ENCODE data around the gene PCCA. TPM values are rescaled to one million over a fixed set of nuclear protein-coding genes. Genes with fewer than 3 reads are reported as not detected.

PCCA gene
- total and polyA plus RNA-seq, 4 donors, result 30.1 to 160 (median 76.3) TPM

DNA sequence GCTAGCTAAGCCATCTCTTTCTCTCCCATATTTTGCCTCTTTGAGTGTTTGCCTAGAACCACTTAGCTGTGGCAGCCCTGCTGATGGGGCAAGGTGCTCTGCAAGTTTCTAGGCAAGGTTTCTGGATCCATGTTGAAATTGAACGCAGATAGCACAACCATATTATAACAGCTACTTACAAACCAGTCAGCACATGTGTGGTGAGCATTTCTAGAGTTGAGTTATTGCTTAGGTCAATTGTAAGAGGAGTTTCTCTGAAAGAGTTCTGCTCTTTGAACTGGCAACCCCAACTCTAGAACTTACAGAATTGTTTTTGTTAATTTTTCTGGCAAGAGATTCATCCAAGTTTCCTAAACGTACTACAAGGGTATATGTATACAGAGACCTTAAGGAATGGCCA lies 396.4 kb downstream of the PCCA start:
- no peaks in the 10 kb centered on the region for H3K4me1 ChIP-seq (ENCODE audit: control insufficient read depth in 4 of 4, insufficient read depth in 4 of 4, low read length in 3 of 4)

DNA sequence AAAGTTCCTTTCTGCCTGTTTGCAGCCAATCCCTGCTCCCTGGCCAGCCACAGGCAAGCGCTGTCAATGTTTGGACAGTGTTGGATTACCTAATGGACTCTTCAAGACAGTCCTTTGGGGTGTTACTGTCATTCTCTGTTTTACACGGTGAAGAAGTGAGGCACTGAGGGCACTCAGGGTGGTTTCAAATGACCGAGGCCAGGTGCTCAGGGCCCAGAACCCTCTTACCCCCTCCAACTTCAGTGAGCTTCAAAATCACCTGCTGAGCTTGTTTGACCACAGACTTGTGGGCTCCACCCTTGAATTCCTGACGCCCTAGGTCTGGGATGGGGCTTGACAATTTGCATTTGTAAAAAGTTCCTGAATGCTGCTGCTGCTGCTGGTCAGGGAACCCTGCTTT lies 401.8 kb downstream of the PCCA start:
- no peak for DNase-seq (ENCODE audit: low spot score)
- H3K27ac ChIP-seq (ENCODE audit: low read depth in 1 of 2, low read length in 2 of 2), result no peak overlapping the region
- WGBS, result 70% methylated on average over 4 of the region's 4 CpGs
- TF ChIP-seq EGR1 (IDR thresholded peaks at IDR 0.05; ENCODE audit: low read depth in 2 of 2) (no peak), JUND (IDR thresholded peaks at IDR 0.05) (no peak), HNF4A (conservative IDR thresholded peaks at IDR 0.05) (no peak), HNF4G (IDR thresholded peaks at IDR 0.05) (no peak), SP1 (IDR thresholded peaks at IDR 0.05) (no peak), RXRA (IDR thresholded peaks at IDR 0.05) (no peak), FOXA2 (IDR thresholded peaks at IDR 0.05) (no peak), TAF1 (conservative IDR thresholded peaks at IDR 0.05) (no peak), YY1 (IDR thresholded peaks at IDR 0.05) (no peak), GABPA (IDR thresholded peaks at IDR 0.05 in 1 of 2, conservative IDR thresholded peaks at IDR 0.05 in 1 of 2) (no peak), RAD21 (IDR thresholded peaks at IDR 0.05) (no peak), FOXA1 (IDR thresholded peaks at IDR 0.05) (no peak), NR2F2 (IDR thresholded peaks at IDR 0.05) (no peak)
- TF ChIP-seq, protein P1, sequence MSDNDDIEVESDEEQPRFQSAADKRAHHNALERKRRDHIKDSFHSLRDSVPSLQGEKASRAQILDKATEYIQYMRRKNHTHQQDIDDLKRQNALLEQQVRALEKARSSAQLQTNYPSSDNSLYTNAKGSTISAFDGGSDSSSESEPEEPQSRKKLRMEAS (IDR thresholded peaks at IDR 0.05), result no peak
- TF ChIP-seq, protein P2, sequence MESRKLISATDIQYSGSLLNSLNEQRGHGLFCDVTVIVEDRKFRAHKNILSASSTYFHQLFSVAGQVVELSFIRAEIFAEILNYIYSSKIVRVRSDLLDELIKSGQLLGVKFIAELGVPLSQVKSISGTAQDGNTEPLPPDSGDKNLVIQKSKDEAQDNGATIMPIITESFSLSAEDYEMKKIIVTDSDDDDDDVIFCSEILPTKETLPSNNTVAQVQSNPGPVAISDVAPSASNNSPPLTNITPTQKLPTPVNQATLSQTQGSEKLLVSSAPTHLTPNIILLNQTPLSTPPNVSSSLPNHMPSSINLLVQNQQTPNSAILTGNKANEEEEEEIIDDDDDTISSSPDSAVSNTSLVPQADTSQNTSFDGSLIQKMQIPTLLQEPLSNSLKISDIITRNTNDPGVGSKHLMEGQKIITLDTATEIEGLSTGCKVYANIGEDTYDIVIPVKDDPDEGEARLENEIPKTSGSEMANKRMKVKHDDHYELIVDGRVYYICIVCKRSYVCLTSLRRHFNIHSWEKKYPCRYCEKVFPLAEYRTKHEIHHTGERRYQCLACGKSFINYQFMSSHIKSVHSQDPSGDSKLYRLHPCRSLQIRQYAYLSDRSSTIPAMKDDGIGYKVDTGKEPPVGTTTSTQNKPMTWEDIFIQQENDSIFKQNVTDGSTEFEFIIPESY (IDR thresholded peaks at IDR 0.05), result no peak
- TF ChIP-seq, protein P3, sequence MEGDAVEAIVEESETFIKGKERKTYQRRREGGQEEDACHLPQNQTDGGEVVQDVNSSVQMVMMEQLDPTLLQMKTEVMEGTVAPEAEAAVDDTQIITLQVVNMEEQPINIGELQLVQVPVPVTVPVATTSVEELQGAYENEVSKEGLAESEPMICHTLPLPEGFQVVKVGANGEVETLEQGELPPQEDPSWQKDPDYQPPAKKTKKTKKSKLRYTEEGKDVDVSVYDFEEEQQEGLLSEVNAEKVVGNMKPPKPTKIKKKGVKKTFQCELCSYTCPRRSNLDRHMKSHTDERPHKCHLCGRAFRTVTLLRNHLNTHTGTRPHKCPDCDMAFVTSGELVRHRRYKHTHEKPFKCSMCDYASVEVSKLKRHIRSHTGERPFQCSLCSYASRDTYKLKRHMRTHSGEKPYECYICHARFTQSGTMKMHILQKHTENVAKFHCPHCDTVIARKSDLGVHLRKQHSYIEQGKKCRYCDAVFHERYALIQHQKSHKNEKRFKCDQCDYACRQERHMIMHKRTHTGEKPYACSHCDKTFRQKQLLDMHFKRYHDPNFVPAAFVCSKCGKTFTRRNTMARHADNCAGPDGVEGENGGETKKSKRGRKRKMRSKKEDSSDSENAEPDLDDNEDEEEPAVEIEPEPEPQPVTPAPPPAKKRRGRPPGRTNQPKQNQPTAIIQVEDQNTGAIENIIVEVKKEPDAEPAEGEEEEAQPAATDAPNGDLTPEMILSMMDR (IDR thresholded peaks at IDR 0.05; ENCODE audit: low read depth, low read length, missing input control), result no peak
- TF ChIP-seq, protein P4, sequence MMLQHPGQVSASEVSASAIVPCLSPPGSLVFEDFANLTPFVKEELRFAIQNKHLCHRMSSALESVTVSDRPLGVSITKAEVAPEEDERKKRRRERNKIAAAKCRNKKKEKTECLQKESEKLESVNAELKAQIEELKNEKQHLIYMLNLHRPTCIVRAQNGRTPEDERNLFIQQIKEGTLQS (IDR thresholded peaks at IDR 0.05), result no peak

More for the DNA sequence above, 396.4 kb downstream of the PCCA start:
- no peak overlapping the region for H3K9ac ChIP-seq (ENCODE audit: low read depth in 1 of 2, low read length in 2 of 2)
- H3K27ac ChIP-seq (ENCODE audit: low read depth in 1 of 2, low read length in 2 of 2), result no peak overlapping the region
- H3K27me3 ChIP-seq (ENCODE audit: control insufficient read depth in 4 of 4, insufficient read depth in 4 of 4, low read length in 3 of 4), result no peaks in the 10 kb centered on the region
- no peaks in the 10 kb centered on the region for H3K36me3 ChIP-seq (ENCODE audit: control insufficient read depth in 4 of 4, insufficient read depth in 3 of 4, low read depth in 1 of 4, low read length in 3 of 4)
- H3K9me3 ChIP-seq (ENCODE audit: control insufficient read depth in 4 of 4, low read length in 3 of 4), result no peaks in the 10 kb centered on the region
- TF ChIP-seq FOXA2 (IDR thresholded peaks at IDR 0.05), result no peak
- TF ChIP-seq EGR1 (IDR thresholded peaks at IDR 0.05; ENCODE audit: low read depth in 2 of 2), result no peak
- no peak for TF ChIP-seq HNF4G (IDR thresholded peaks at IDR 0.05)
- no peak for TF ChIP-seq SP1 (IDR thresholded peaks at IDR 0.05)
- no peak for TF ChIP-seq RXRA (IDR thresholded peaks at IDR 0.05)
- no peak for TF ChIP-seq YY1 (IDR thresholded peaks at IDR 0.05)
- TF ChIP-seq, protein P4 (IDR thresholded peaks at IDR 0.05), result no peak
- TF ChIP-seq, protein P3 (IDR thresholded peaks at IDR 0.05; ENCODE audit: low read depth, low read length, missing input control), result no peak
- TF ChIP-seq TAF1 (conservative IDR thresholded peaks at IDR 0.05), result no peak
- TF ChIP-seq, protein P1 (IDR thresholded peaks at IDR 0.05), result no peak
- TF ChIP-seq, protein P2 (IDR thresholded peaks at IDR 0.05), result no peak
- TF ChIP-seq RAD21 (IDR thresholded peaks at IDR 0.05), result no peak
- DNase-seq (ENCODE audit: low spot score), result no peak
- WGBS, result 71% methylated on average over 2 of the region's 2 CpGs
- H3K4me3 ChIP-seq (ENCODE audit: low read depth in 1 of 3, low read length in 3 of 3), result no peak overlapping the region

More for the DNA sequence above, 401.8 kb downstream of the PCCA start:
- peaks cover 0 to 5% (median 3%) of the 10 kb centered on the region in 4 donors for H3K36me3 ChIP-seq (ENCODE audit: control insufficient read depth in 4 of 4, insufficient read depth in 3 of 4, low read depth in 1 of 4, low read length in 3 of 4)
- peaks cover 0 to 7% (median 0%) of the 10 kb centered on the region in 4 donors for H3K4me1 ChIP-seq (ENCODE audit: control insufficient read depth in 4 of 4, insufficient read depth in 4 of 4, low read length in 3 of 4)
- H3K27me3 ChIP-seq (ENCODE audit: control insufficient read depth in 4 of 4, insufficient read depth in 4 of 4, low read length in 3 of 4), result no peaks in the 10 kb centered on the region
- H3K4me3 ChIP-seq (ENCODE audit: low read depth in 1 of 3, low read length in 3 of 3), result no peak overlapping the region
- no peaks in the 10 kb centered on the region for H3K9me3 ChIP-seq (ENCODE audit: control insufficient read depth in 4 of 4, low read length in 3 of 4)
- H3K9ac ChIP-seq (ENCODE audit: low read depth in 1 of 2, low read length in 2 of 2), result no peak overlapping the region

Measured in liver (tissue), 9 donors.